B cell (primary cell): Measurements from ENCODE around the gene MAN1B1. TPM values are rescaled to one million over a fixed set of nuclear protein-coding genes. Genes with fewer than 3 reads are reported as not detected.

Experiments
- ATAC-seq: fragments of 200-7000 bp; cut with Tn5 transposase; one replicate; pipeline ENCODE4 v1.10.0; 2021; ENCODE audit warnings: low read depth, mild to moderate bottlenecking, moderate number of reproducible peaks, moderate library complexity
- CTCF ChIA-PET: fragments of 350-600 bp; sonication (Branson Sonifier 250); formaldehyde crosslinking; loops from one replicate; lab custom pipeline; 2021; ENCODE audit warnings: antibody characterized with exemption, inconsistent platforms; lab: Charles Lee
- POLR2A ChIA-PET: fragments of 350-600 bp; sonication (Branson Sonifier 250); formaldehyde crosslinking; loops from one replicate; lab custom pipeline; 2021; ENCODE audit warnings: antibody characterized with exemption; lab: Charles Lee
- DNase-seq: peaks from one replicate; pipeline ENCODE4 v3.0.0; 2013
- H2AFZ ChIP-seq: 2 replicates; pipeline ENCODE4 v1.6.1; 2012; ENCODE audit warnings: mild to moderate bottlenecking, low read depth, low read length; ENCODE audit not compliant: insufficient read depth, poor library complexity, severe bottlenecking
- H3K27ac ChIP-seq, 2 donors: 1 replicate in 1 of 2; 2 replicates in 1 of 2; pipeline ENCODE4 v1.5.1; 2012 to 2013; ENCODE audit warnings: low read length in 2 of 2, mild to moderate bottlenecking in 2 of 2, moderate library complexity in 1 of 2
- H3K27me3 ChIP-seq, 4 experiments: fragments of 200-600 bp in 1 of 4; sonication (generic) in 1 of 4; replicated peaks in 1 of 4; 1 replicate in 2 of 4; 2 replicates in 2 of 4; pipeline versions ENCODE4 v1.6.1 to v1.7.0; 2013 to 2016; ENCODE audit warnings: low read length in 3 of 4, mild to moderate bottlenecking in 2 of 4, mixed read lengths in 1 of 4, moderate library complexity in 1 of 4; ENCODE audit not compliant: insufficient read depth in 4 of 4, control insufficient read depth in 3 of 4; ENCODE audit errors: control extremely low read depth in 1 of 4
- H3K36me3 ChIP-seq, 2 experiments: replicated peaks in 1 of 2; 1 replicate in 1 of 2; 2 replicates in 1 of 2; pipeline versions ENCODE4 v1.6.1 to v1.7.1; 2013; ENCODE audit warnings: low read length in 1 of 2; ENCODE audit not compliant: insufficient read depth in 2 of 2, control insufficient read depth in 1 of 2; ENCODE audit errors: control extremely low read depth in 1 of 2, extremely low read depth in 1 of 2
- H3K4me1 ChIP-seq, 2 donors: fragments of 200-600 bp in 1 of 2; sonication (generic) in 1 of 2; 1 replicate in 1 of 2; 2 replicates in 1 of 2; pipeline versions ENCODE4 v1.5.1 to v1.6.1; 2013 to 2017; ENCODE audit warnings: low read length in 2 of 2; ENCODE audit not compliant: control insufficient read depth in 2 of 2, insufficient read depth in 2 of 2
- H3K4me2 ChIP-seq: replicated peaks from 2 replicates; pipeline ENCODE3; 2012; ENCODE audit warnings: mild to moderate bottlenecking, low read depth, low read length; ENCODE audit not compliant: poor library complexity, severe bottlenecking
- H3K4me3 ChIP-seq, 5 experiments: fragments of 200-600 bp in 1 of 5; sonication (generic) in 1 of 5; 1 replicate in 3 of 5; 2 replicates in 2 of 5; pipeline versions ENCODE4 v1.5.1 to v1.7.0; 2011 to 2016; ENCODE audit warnings: low read length in 4 of 5, mild to moderate bottlenecking in 4 of 5, low read depth in 2 of 5, control low read depth in 1 of 5, moderate library complexity in 1 of 5; ENCODE audit not compliant: insufficient read depth in 1 of 5; ENCODE audit errors: control extremely low read depth in 1 of 5, extremely low read depth in 1 of 5
- H3K79me2 ChIP-seq: fragments of 200-600 bp; sonication (generic); one replicate; pipeline ENCODE4 v1.6.0; 2016; ENCODE audit warnings: low read length; ENCODE audit not compliant: control insufficient read depth, insufficient read depth
- H3K9ac ChIP-seq: fragments of 200-600 bp; sonication (generic); 2 replicates; pipeline ENCODE4 v1.6.1; 2017; ENCODE audit warnings: mild to moderate bottlenecking, low read length, moderate library complexity
- H3K9me3 ChIP-seq, 3 donors: one replicate each; pipeline versions ENCODE4 v1.6.1 to v1.7.1; 2013; ENCODE audit warnings: low read length in 2 of 3; ENCODE audit not compliant: control insufficient read depth in 2 of 3, insufficient read depth in 1 of 3; ENCODE audit errors: control extremely low read depth in 1 of 3
- H4K20me1 ChIP-seq: 2 replicates; pipeline ENCODE4 v1.6.0; 2012; ENCODE audit warnings: mild to moderate bottlenecking, low read length; ENCODE audit not compliant: insufficient read depth, control insufficient read depth, poor library complexity, severe bottlenecking
- H3K27ac Mint-ChIP-seq: one replicate; pipeline ENCODE4 v1.8.0; 2021; ENCODE audit warnings: mixed read lengths
- H3K27me3 Mint-ChIP-seq: one replicate; pipeline ENCODE4 v1.8.0; 2021; ENCODE audit warnings: mixed read lengths
- H3K4me1 Mint-ChIP-seq: one replicate; pipeline ENCODE4 v1.8.0; 2021; ENCODE audit warnings: mixed read lengths
- H3K4me3 Mint-ChIP-seq: one replicate; pipeline ENCODE4 v1.8.0; 2021; ENCODE audit warnings: mixed read lengths
- H3K9me3 Mint-ChIP-seq: one replicate; pipeline ENCODE4 v1.8.0; 2022; ENCODE audit warnings: mixed read lengths; ENCODE audit not compliant: insufficient read depth
- EZH2 ChIP-seq: IDR thresholded peaks from 2 replicates; pipeline ENCODE4 v1.6.1; 2012; ENCODE audit warnings: borderline replicate concordance, low read depth, mild to moderate bottlenecking, moderate library complexity, low read length; ENCODE audit not compliant: insufficient read depth, poor library complexity, severe bottlenecking
- WGBS: methylation state at CpG from one replicate; pipeline ENCODE4 v1.1.5; 2013; ENCODE audit warnings: missing lambda C conversion rate; ENCODE audit not compliant: insufficient coverage; 5-methylcytosine and 5-hydroxymethylcytosine counted together
- intact Hi-C: fragments of 100-400 bp; cut with micrococcal nuclease; formaldehyde crosslinking; loops from one replicate; pipeline ENCODE4 v1.10.0; 2022
- polyA plus RNA-seq: library from polyadenylated mRNA; depleted of rRNA; stranded (reverse); fragments of >200 nt; gene quantifications from 2 replicates; pipeline ENCODE4 v1.2.3, GENCODE V29; 2012
- total RNA-seq, 2 donors: library from RNA; stranded (reverse); fragments of 120-200 nt in 1 of 2; gene quantifications; 1 replicate in 1 of 2; 2 replicates in 1 of 2; pipeline versions ENCODE4 v1.2.3 to v1.2.4, GENCODE V29; 2013 to 2022
- TF ChIP-seq, protein P1 (sequence below): fragments of 200-600 bp; IDR thresholded peaks from one replicate; pipeline ENCODE4 v1.8.0; 2022; ENCODE audit warnings: antibody characterized with exemption, mild to moderate bottlenecking

MAN1B1 gene
- total and polyA plus RNA-seq, 2 donors (not counting 1 experiment from before 2014, with no cell fraction given): 47.0 to 68.4 TPM

DNA sequence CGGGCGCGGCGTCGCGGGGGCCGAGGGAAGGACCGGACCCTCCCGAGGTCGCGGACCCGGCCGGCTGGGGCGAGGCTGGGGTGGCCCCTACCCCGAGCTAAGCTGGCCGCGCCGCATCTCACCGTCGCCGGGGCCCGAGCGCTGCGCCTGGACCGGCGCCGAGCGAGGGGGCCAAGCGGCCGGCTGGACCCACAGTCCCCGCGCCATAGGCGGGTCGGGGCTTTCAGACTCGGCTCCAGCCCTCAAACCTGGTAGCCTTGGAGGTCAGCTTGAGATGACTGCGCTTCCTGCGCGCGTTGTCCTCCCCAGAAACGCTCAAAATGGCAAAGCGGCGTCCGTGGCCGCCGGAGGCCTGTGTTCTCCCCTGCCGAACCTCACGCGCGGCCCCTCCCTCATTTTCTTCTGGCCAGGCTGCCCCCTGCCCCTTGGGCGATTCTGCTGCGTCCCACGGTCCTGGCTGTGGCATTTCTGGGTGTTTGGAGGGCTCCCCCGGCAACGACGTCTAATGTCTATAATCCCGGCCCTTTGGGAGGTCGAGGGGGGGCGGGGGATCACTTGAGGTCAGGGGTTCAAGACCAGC lies 43.5 kb downstream of the MAN1B1 start:
- peak overlapping the region; percentile 84 for H3K9ac ChIP-seq
- H3K4me1 Mint-ChIP-seq: peaks cover 31% of the 10 kb centered on the region

DNA sequence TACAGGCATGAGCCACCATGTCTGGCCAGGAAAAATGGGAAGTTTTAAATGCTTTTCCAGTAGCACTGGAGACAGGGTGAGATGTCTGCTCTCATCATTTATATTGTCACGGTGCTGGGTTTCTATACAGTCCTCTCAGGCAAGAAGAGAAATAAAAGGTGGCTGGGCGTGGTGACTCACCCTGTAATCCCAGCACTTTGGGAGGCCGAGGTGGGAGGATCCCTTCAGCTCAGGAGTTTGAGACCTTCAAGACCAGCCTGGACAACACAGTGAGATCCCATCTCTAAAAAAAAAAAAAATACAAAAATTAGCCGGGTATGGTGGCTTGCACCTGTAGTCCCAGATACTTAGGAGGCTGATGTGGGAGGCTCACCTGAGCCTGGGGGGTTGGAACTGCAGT lies 47.4 kb downstream of the MAN1B1 start:
- no peak for ATAC-seq
- H3K9me3 Mint-ChIP-seq: no peaks in the 10 kb centered on the region

More for the DNA sequence above, 43.5 kb downstream of the MAN1B1 start:
- no peaks in the 10 kb centered on the region for H4K20me1 ChIP-seq
- H3K9me3 Mint-ChIP-seq: no peaks in the 10 kb centered on the region
- WGBS: 8% methylated on average over 55 of the region's 58 CpGs
- CTCF ChIA-PET: interaction anchor here (0.6 to 2.6 kb wide), 11 partner anchors 11 to 907 kb away, joined by 3 to 11 read pairs (median 4); partner anchors contain the start of genes MAN1B1, RNF224 and TOR4A
- intact Hi-C loops: no loop called here
- peaks cover 29% of the 10 kb centered on the region for H3K79me2 ChIP-seq
- peak overlapping the region; percentile 62 for H3K27ac Mint-ChIP-seq
- peak overlapping the region; percentile 86 for H2AFZ ChIP-seq
- ATAC-seq (peak; percentile 1), DNase-seq (peak; percentile 39)
- H3K4me3 Mint-ChIP-seq: peak overlapping the region; percentile 80
- H3K27me3 ChIP-seq: peaks cover 0 to 3% (median 0%) of the 10 kb centered on the region in 4 experiments
- H3K4me2 ChIP-seq: peak overlapping the region; percentile 94
- peak overlapping the region in 4 of 5 experiments; percentile 71 to 82 (median 74) for H3K4me3 ChIP-seq
- POLR2A ChIA-PET: interaction anchor here (0.6 to 3.2 kb wide), 12 partner anchors 15 to 519 kb away, joined by 3 to 21 read pairs (median 4); partner anchors contain the start of genes ANAPC2, DPP7, MAN1B1 and SSNA1
- H3K9me3 ChIP-seq: peaks cover 0 to 8% (median 0%) of the 10 kb centered on the region in 3 donors
- H3K4me1 ChIP-seq: peaks cover 28 to 32% of the 10 kb centered on the region in 2 donors
- no peak for TF ChIP-seq EZH2
- TF ChIP-seq, protein P1, sequence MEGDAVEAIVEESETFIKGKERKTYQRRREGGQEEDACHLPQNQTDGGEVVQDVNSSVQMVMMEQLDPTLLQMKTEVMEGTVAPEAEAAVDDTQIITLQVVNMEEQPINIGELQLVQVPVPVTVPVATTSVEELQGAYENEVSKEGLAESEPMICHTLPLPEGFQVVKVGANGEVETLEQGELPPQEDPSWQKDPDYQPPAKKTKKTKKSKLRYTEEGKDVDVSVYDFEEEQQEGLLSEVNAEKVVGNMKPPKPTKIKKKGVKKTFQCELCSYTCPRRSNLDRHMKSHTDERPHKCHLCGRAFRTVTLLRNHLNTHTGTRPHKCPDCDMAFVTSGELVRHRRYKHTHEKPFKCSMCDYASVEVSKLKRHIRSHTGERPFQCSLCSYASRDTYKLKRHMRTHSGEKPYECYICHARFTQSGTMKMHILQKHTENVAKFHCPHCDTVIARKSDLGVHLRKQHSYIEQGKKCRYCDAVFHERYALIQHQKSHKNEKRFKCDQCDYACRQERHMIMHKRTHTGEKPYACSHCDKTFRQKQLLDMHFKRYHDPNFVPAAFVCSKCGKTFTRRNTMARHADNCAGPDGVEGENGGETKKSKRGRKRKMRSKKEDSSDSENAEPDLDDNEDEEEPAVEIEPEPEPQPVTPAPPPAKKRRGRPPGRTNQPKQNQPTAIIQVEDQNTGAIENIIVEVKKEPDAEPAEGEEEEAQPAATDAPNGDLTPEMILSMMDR: no peak
- H3K27me3 Mint-ChIP-seq: peaks cover 10% of the 10 kb centered on the region
- H3K27ac ChIP-seq: peak overlapping the region in 1 of 2 donors; percentile 93
- H3K36me3 ChIP-seq: no peaks in the 10 kb centered on the region

More for the DNA sequence above, 47.4 kb downstream of the MAN1B1 start:
- WGBS: 81% methylated on average over 3 of the region's 4 CpGs
- H3K36me3 ChIP-seq: no peaks in the 10 kb centered on the region
- H3K4me2 ChIP-seq: no peak overlapping the region
- no peak overlapping the region for H3K27ac ChIP-seq
- H3K4me1 ChIP-seq: peaks cover 16 to 18% of the 10 kb centered on the region in 2 donors
- intact Hi-C loops: no loop called here
- no peaks in the 10 kb centered on the region for H4K20me1 ChIP-seq
- DNase-seq: no peak
- H3K4me3 Mint-ChIP-seq: no peak overlapping the region
- H3K27ac Mint-ChIP-seq: no peak overlapping the region
- no peak overlapping the region for H3K9ac ChIP-seq
- H3K27me3 Mint-ChIP-seq: peaks cover 30% of the 10 kb centered on the region
- peaks cover 4% of the 10 kb centered on the region for H3K4me1 Mint-ChIP-seq
- peaks cover 2% of the 10 kb centered on the region for H3K79me2 ChIP-seq
- CTCF ChIA-PET: interaction anchor here (0.6 to 0.7 kb wide), 2 partner anchors 186 to 484 kb away, joined by 3 read pairs; no protein-coding TSS in a partner anchor
- TF ChIP-seq, protein P1: no peak
- no peak for TF ChIP-seq EZH2
- peaks cover 0 to 36% (median 18%) of the 10 kb centered on the region in 4 experiments for H3K27me3 ChIP-seq
- H3K9me3 ChIP-seq: peaks cover 0 to 21% (median 0%) of the 10 kb centered on the region in 3 donors
- POLR2A ChIA-PET: no interaction called here
- H2AFZ ChIP-seq: no peak overlapping the region
- H3K4me3 ChIP-seq: no peak overlapping the region
